ENCODE measurements around the gene SMIM45.

SMIM45 gene

DNA sequence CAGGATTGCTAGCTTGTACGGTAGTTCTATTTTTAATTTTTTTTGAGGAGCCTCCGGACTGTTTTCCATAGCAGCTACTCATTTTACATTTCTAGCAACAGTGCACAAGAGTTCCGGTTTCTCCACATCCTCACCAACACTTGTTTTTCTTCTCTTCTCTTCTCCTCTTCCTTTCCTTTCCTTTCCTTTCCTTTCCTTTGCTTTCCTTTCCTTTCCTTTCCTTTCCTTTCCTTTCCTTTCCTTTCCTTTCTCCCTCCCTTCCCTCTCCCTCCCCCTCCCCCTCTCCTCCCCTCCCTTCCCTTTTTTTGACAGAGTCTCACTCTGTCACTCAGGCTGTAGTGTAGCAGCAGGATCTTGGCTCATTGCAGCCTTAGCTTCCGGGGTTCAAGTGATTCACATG lies 56.0 kb downstream of the SMIM45 start:
- no peak for DNase-seq (ENCODE audit: low read depth)
